ENCODE results near the gene CUL4A.

- TF ChIP-seq CTCF (IDR thresholded peaks at IDR 0.05; ENCODE audit: low read length) (no peak), EZH2 (IDR thresholded peaks at IDR 0.05; ENCODE audit: borderline replicate concordance, low read length) (no peak)
Measured at GRCh38 chr13:113207890-113208420, 1.5 kb upstream of the CUL4A start.
